KBM-7 (cell line): Measurements from ENCODE around the gene CCIN.

ENCODE experiments used
- DNase-seq: peaks from one replicate; pipeline ENCODE4 v3.0.0-alpha.2; 2015
- in situ Hi-C: fragments of 300-500 bp; cut with MboI; formaldehyde crosslinking; loops from 2 replicates; pipeline ENCODE4 v1.14.3; 2020; ENCODE audit warnings: low sequenced_read_pairs, low pct_unique_long_range_greater_than_20kb, mixed read lengths

CCIN gene

GRCh38 chr9:36213387-36213786 is 44.2 kb downstream of the CCIN start:
- in situ Hi-C loops, result loop anchor here (25.0 kb wide), 1 partner anchor 99 kb away; no protein-coding TSS in a partner anchor
- DNase-seq, result no peak

GRCh38 chr9:36213989-36214388 is 44.8 kb downstream of the CCIN start:
- DNase-seq, result no peak
- in situ Hi-C loops, result loop anchor here (25.0 kb wide), 1 partner anchor 98 kb away; no protein-coding TSS in a partner anchor

- in situ Hi-C loops, result loop anchor here (25.0 kb wide), 1 partner anchor 98 kb away; no protein-coding TSS in a partner anchor
- no peak for DNase-seq
These were observed 45.4 kb downstream of the CCIN start for GRCh38 chr9:36214571-36214970.

GRCh38 chr9:36217256-36217968 is 48.2 kb downstream of the CCIN start:
- no peak for DNase-seq
- in situ Hi-C loops, result loop anchor here (25.0 kb wide), 1 partner anchor 95 kb away; no protein-coding TSS in a partner anchor

- no peak for DNase-seq
- in situ Hi-C loops, result loop anchor here (25.0 kb wide), 1 partner anchor 94 kb away; no protein-coding TSS in a partner anchor
These were observed 48.8 kb downstream of the CCIN start for GRCh38 chr9:36218011-36218410.

- in situ Hi-C loops, result loop anchor here (25.0 kb wide), 1 partner anchor 94 kb away; no protein-coding TSS in a partner anchor
- peak; percentile 89 for DNase-seq
These were observed 49.3 kb downstream of the CCIN start for GRCh38 chr9:36218411-36218901.
